Liver (tissue), 3 donors: Measurements from ENCODE around the gene PRRT3.

ENCODE experiments used
- ATF3 ChIP-seq: IDR thresholded peaks from 2 replicates; pipeline ENCODE4 v1.6.1; 2016; ENCODE audit warnings: antibody characterized with exemption
- JUND ChIP-seq, 2 donors: IDR thresholded peaks; 2 replicates each; pipeline ENCODE4 v1.6.1; 2016; ENCODE audit warnings: antibody characterized with exemption in 2 of 2
- TAF1 ChIP-seq: conservative IDR thresholded peaks from 2 replicates; pipeline ENCODE4 v1.6.1; 2016; ENCODE audit warnings: antibody characterized with exemption, mild to moderate bottlenecking
- ZBTB33 ChIP-seq: IDR thresholded peaks from 2 replicates; pipeline ENCODE4 v1.6.1; 2016; ENCODE audit warnings: antibody characterized with exemption
- TF ChIP-seq, protein P1 (sequence below): fragments of 150-350 bp; IDR thresholded peaks from 2 replicates; pipeline ENCODE4 v1.5.1; 2017; ENCODE audit warnings: improper control_type of control experiment, low read depth, low read length; ENCODE audit not compliant: missing input control
- donor health status: healthy.
- donor health status: healthy.

GRCh38 chr3:9969632-9970019 is 17.4 kb upstream of the PRRT3 start:
- TF ChIP-seq, protein P1, sequence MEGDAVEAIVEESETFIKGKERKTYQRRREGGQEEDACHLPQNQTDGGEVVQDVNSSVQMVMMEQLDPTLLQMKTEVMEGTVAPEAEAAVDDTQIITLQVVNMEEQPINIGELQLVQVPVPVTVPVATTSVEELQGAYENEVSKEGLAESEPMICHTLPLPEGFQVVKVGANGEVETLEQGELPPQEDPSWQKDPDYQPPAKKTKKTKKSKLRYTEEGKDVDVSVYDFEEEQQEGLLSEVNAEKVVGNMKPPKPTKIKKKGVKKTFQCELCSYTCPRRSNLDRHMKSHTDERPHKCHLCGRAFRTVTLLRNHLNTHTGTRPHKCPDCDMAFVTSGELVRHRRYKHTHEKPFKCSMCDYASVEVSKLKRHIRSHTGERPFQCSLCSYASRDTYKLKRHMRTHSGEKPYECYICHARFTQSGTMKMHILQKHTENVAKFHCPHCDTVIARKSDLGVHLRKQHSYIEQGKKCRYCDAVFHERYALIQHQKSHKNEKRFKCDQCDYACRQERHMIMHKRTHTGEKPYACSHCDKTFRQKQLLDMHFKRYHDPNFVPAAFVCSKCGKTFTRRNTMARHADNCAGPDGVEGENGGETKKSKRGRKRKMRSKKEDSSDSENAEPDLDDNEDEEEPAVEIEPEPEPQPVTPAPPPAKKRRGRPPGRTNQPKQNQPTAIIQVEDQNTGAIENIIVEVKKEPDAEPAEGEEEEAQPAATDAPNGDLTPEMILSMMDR = no peak
- TF ChIP-seq ZBTB33 = no peak
- no peak for TF ChIP-seq TAF1
- no peak for TF ChIP-seq ATF3
- no peak for TF ChIP-seq JUND (IDR thresholded peaks at IDR 0.05)
